Suprapubic skin (tissue), 4 donors: ENCODE results near the gene GTF3C5.
"Not testable (repeated sequence)": the region's sequence is repeated elsewhere in the genome, so short reads cannot be mapped to it uniquely, and the experiment has no call there.

Source experiments
- CTCF ChIP-seq, 2 donors: fragments of 200-600 bp in 1 of 2; fragments of 450-650 bp in 1 of 2; sonication (generic) in 1 of 2; IDR thresholded peaks; one replicate each; pipeline ENCODE4 v1.5.1; 2016 to 2019; ENCODE audit warnings: antibody characterized with exemption in 2 of 2, mild to moderate bottlenecking in 1 of 2, moderate library complexity in 1 of 2
- EP300 ChIP-seq: sonication (generic); formaldehyde crosslinking; IDR thresholded peaks from one replicate; pipeline ENCODE4 v1.6.1; 2017; ENCODE audit warnings: antibody characterized with exemption
- POLR2A ChIP-seq, 2 donors: fragments of 450-650 bp; IDR thresholded peaks; one replicate each; pipeline ENCODE4 v1.6.1; 2017; ENCODE audit warnings: antibody characterized with exemption in 2 of 2, mild to moderate bottlenecking in 2 of 2, moderate library complexity in 2 of 2
- POLR2AphosphoS5 ChIP-seq, 3 donors: sonication (generic); formaldehyde crosslinking; IDR thresholded peaks; one replicate each; pipeline ENCODE4 v1.6.1; 2017; ENCODE audit warnings: antibody characterized with exemption in 3 of 3

- TF ChIP-seq POLR2A (IDR thresholded peaks at IDR 0.05); CTCF (IDR thresholded peaks at IDR 0.05); POLR2AphosphoS5 (IDR thresholded peaks at IDR 0.05); EP300: not testable (repeated sequence)
Measured at GRCh38 chr9:133072210-133072609, 41.4 kb downstream of the GTF3C5 start.
